Lower leg skin (tissue), 4 donors: Measurements from ENCODE around the gene WEE2. TPM values are rescaled to one million over a fixed set of nuclear protein-coding genes. Genes with fewer than 3 reads are reported as not detected.

Experiments
- DNase-seq, 2 donors: peaks; one replicate each; pipeline ENCODE4 v3.0.0-alpha.2; 2019; ENCODE audit warnings: low spot score in 2 of 2
- H3K4me3 ChIP-seq: fragments of 200-600 bp; sonication (generic); 2 replicates; pipeline ENCODE4 v1.5.1; 2017; ENCODE audit warnings: mild to moderate bottlenecking, low read depth; ENCODE audit not compliant: poor library complexity, severe bottlenecking
- POLR2A ChIP-seq, 2 donors: fragments of 450-650 bp; IDR thresholded peaks; one replicate each; pipeline ENCODE4 v1.6.1; 2016 to 2017; ENCODE audit warnings: antibody characterized with exemption in 2 of 2, mild to moderate bottlenecking in 1 of 2, moderate library complexity in 1 of 2
- WGBS, 2 donors: methylation state at CpG; one replicate each; pipeline ENCODE4 v1.1.5; 2018; 5-methylcytosine and 5-hydroxymethylcytosine counted together
- intact Hi-C: fragments of 100-400 bp; cut with DNase I; formaldehyde crosslinking; loops from one replicate; pipeline ENCODE4 v1.15.0; 2023; ENCODE audit warnings: low total_unique reads
- total RNA-seq, 4 donors: library from RNA; depleted of rRNA; stranded (reverse); fragments of >200 nt; gene quantifications; one replicate each; pipeline ENCODE4 v1.1.0, GENCODE V29; 2016
- TF ChIP-seq, protein P1 (sequence below), 3 donors: fragments of 450-650 bp; IDR thresholded peaks; one replicate each; pipeline ENCODE4 v1.5.1; 2016; ENCODE audit warnings: antibody characterized with exemption in 3 of 3, mild to moderate bottlenecking in 3 of 3, moderate library complexity in 2 of 3

Gene WEE2
- total RNA-seq, 4 donors from 2014 or later = not detected

DNA sequence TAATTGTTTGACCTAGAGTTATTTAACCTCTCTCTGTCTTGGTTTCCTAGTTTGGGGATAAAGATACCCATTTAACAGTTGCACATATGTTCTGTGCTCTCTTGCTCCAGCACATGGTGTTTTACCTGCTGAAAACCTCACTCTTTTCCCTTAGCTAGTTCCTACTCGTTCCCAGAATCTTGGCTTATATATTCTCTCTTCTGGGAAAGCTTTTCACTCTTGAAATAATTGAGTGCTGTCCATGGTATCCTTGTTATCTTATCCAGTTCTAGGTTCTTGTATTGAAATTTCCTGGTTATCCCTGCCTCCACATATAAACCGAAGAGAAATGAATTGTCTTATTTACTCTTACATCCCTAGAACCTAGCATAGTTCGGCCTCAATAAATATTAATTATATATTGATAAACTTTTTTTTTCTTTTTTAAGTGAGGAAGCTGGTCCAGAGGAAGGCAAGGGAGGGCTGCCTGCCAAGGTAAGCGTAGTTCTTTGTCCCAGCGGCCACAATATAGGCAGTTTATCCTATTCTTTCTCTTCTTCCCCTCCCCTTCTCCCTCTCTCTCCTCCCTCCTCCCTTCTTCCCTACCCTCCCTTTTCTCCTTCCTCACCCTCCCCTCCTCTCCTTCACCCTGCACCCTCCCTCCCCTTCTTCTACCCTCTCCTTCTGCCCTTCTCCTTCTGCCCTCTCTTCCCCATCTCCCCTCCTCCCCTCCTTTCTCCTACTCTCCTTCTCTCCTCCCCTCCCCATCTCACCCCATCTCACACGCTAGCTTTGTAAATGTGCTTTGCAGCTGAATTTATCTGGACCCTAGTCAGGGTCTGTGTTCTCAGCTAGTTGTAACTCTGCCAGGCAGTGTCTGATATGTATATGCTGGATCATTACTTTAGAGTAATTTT lies 7.9 kb downstream of the WEE2 start:
- no peak for TF ChIP-seq POLR2A (IDR thresholded peaks at IDR 0.05)
- TF ChIP-seq, protein P1, sequence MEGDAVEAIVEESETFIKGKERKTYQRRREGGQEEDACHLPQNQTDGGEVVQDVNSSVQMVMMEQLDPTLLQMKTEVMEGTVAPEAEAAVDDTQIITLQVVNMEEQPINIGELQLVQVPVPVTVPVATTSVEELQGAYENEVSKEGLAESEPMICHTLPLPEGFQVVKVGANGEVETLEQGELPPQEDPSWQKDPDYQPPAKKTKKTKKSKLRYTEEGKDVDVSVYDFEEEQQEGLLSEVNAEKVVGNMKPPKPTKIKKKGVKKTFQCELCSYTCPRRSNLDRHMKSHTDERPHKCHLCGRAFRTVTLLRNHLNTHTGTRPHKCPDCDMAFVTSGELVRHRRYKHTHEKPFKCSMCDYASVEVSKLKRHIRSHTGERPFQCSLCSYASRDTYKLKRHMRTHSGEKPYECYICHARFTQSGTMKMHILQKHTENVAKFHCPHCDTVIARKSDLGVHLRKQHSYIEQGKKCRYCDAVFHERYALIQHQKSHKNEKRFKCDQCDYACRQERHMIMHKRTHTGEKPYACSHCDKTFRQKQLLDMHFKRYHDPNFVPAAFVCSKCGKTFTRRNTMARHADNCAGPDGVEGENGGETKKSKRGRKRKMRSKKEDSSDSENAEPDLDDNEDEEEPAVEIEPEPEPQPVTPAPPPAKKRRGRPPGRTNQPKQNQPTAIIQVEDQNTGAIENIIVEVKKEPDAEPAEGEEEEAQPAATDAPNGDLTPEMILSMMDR (IDR thresholded peaks at IDR 0.05) = no peak
- DNase-seq = no peak
- intact Hi-C loops = no loop called here
- H3K4me3 ChIP-seq = no peak overlapping the region
- WGBS, 2 donors = 77 to 83% methylated on average over 6 of the region's 6 CpGs

- no peak for DNase-seq
- H3K4me3 ChIP-seq = no peak overlapping the region
- intact Hi-C loops = no loop called here
- 89 to 93% methylated on average over 1 of the region's 1 CpG for WGBS, 2 donors
- TF ChIP-seq POLR2A (IDR thresholded peaks at IDR 0.05) = no peak
- TF ChIP-seq, protein P1 (IDR thresholded peaks at IDR 0.05) = no peak
Measured at GRCh38 chr7:141717450-141717849, 9.3 kb downstream of the WEE2 start.

DNA sequence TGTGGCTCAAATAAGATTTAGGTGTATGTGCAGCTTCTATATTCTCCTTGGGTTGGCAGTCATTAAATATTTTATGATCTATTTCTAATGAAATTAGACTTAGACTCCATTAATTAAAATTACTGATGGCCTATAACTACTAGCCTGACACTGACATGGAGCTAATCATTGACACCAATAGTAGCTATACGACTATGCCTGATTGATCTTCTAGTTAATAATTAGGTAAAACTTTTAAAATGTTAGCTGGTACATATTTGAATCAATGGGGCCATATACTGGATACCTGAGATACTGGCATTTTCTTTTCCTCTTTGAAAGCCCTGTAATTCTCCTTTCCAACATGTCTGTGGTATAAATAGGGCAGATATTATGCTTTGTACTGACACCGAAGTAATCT lies 14.4 kb downstream of the WEE2 start:
- intact Hi-C loops = no loop called here
- H3K4me3 ChIP-seq = no peak overlapping the region
- no peak for DNase-seq
- TF ChIP-seq, protein P1 (IDR thresholded peaks at IDR 0.05) = no peak
- TF ChIP-seq POLR2A (IDR thresholded peaks at IDR 0.05) = no peak
- WGBS, 2 donors = 92 to 100% methylated on average over 2 of the region's 2 CpGs

GRCh38 chr7:141729020-141729419 lies 20.9 kb downstream of the WEE2 start:
- intact Hi-C loops = no loop called here
- no peak overlapping the region for H3K4me3 ChIP-seq
- no peak for DNase-seq
- no peak for TF ChIP-seq POLR2A (IDR thresholded peaks at IDR 0.05)
- TF ChIP-seq, protein P1 (IDR thresholded peaks at IDR 0.05) = no peak
- 80 to 97% methylated on average over 1 of the region's 1 CpG for WGBS, 2 donors

DNA sequence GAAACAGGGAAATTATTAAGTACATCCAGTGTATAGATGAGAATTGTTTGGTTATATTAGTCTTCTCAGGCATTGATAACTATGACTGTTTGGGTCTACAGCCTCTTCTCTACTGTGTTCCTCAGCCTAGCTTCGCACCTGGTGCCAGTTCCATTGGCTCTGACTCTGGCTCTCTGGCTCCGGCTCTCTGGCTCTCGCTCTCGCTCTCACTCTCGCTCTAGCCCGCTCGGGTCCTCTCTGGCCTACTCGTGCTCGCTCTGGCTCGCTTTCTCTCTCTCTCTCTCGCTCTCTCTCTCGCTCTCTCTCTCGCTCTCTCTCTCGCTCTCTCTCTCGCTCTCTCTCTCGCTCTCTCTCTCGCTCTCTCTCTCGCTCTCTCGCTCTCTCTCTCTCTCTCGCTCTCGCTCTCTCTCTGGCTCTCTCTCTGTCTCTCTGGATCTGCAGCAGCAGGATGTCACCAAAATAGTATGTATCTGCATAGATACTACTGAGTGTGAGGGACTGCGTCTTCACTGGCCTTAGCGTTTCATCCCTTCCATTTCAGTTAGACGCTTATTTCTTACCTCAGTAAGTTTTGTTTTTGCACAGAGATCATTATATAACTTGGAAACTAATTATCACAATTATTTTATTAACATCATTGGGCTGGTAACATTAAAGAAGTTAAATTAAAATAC lies 23.5 kb downstream of the WEE2 start:
- no peak for DNase-seq
- TF ChIP-seq POLR2A (IDR thresholded peaks at IDR 0.05) = no peak
- TF ChIP-seq, protein P1 (IDR thresholded peaks at IDR 0.05) = no peak
- H3K4me3 ChIP-seq = no peak overlapping the region
- WGBS, 2 donors = 79 to 86% methylated on average over 19 to 24 of the region's 24 CpGs
- intact Hi-C loops = no loop called here
